Fibroblast of skin of left quadriceps (primary cell): ENCODE data around the gene EPHA1.
"Not testable (repeated sequence)": the region's sequence is repeated elsewhere in the genome, so short reads cannot be mapped to it uniquely, and the experiment has no call there.

Source experiments
- DNase-seq, 2 experiments: peaks; one replicate each; pipeline ENCODE4 v3.0.0-alpha.2; 2013; ENCODE audit warnings: low read depth in 2 of 2

The EPHA1 gene

DNA sequence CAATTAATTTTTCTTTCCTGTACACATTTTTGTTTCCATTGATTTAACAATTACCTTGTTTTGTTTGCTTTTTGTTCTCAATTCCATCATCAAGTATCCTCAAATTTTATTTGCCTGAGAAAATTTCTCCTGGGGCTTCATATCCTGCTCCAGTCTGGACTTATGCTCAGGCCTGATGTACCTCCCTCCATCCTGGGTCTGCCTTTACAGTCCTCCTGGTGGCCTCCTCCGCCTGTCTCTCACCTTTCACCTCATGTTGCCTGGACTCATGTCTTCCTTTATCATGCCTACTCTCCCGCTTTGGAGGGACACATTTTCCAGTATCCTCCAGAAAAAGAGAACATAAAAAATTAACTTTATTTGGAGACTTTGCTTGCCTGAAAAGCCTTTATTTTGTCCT, 22.5 kb upstream of the EPHA1 start:
- no peak for DNase-seq

DNA sequence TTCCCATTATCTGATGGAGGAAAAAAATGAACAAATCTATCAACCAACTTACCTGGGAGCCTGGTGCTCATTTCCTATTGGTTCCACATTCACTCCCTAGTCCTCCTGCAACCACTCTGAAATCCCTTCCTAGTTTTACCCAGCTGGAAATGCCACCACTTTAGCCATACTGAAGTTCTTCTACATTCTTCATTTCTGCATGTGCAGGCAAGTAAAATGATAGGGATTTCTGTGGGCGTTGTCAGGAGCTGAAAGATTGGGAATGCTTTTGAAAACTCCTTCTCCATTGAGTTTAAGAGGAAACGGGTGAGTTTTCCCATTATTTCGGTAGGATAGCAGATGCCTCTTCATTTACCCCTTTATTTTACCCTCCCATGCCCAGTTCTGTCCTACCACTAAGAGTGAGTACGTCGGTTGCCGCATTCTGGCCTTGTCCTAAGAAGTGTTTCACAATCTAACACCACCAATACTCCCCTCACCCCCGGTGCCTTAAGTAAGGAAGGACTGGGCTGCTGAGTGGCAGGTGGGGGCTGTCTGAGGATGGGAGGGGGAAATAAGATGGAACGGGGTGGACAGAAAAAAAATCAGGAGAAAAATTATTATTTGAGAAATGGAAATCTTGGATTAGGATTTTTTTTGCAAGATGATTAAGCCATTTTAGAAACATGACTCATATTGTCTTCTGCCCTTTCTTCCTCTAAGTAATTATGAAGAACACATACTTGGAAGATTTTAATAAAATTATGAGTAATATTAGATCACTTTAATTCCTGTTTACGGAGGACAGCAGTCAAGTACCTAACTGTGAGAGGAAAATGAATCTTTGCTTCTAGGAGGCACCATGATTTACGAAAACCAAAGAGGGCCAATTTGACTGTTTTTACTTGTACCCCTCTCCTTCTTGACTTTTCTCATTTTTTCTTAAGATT, 21.4 kb upstream of the EPHA1 start:
- DNase-seq: no peak

DNA sequence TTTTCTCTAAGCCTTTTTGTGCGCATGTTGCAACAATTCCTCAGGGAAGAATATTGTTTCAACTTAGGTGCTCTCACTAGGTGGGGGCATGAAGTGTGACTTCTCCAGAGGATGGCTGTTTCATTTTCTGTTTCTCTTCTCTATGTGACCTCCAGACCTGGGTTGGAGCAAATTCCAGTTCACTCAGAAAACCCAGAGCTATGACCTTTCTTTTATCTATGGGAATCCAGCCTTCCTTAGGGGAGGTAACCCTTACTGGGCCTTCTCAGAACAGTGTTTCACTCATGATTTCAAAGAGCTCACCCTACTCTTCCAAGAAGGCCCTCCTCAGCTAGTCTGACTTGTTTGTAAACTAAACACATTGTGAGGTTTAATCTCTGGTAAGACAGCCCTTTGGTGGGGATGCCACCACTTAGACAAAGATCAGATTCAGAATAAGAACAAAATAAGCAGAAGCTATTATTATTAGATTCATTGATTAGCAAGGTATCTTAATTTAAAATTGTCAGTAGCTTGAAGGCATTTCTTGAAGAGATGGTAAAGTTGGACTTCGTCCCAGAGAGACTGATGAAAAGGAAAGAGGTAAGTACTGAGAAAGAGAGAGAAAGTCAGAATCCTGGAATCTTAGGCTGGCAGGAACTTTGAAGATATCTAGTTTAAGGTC, 18.0 kb upstream of the EPHA1 start:
- no peak for DNase-seq

DNA sequence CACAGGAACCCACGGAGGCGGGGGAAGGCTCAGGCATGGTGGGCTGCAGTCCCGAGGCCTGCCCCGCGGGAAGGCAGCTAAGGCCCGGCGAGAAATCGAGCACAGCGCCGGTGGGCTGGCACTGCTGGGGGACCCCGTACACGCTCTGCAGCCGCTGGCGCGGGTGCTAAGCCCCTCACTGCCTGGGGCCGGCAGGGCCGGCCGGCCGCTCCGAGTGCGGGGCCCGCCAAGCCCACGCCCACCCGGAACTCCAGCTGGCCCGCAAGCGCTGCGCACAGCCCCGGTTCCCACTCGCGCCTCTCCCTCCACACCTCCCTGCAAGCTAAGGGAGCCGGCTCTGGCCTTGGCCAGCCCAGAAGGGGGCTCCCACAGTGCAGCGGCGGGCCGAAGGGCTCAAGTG, 15.8 kb upstream of the EPHA1 start:
- DNase-seq: not testable (repeated sequence)

DNA sequence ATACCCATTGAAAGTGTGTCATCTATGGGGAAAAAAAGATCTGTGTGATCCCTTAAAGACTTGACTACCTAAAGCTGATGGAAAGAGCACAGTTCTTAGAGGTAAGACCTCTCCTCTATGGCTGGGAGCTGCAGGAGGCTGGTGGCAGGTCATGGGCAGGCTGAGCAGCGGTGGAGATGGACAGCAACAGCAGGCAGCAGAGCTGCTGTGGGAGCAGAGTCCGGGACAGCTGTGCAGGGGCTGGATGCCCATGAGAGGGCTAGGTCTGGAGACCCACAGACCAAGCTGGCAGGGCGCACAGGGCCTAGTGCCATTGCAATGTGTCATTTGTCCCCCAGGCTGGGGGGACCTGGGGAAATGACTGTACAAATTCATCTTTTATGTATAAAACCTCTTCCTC, 13.4 kb upstream of the EPHA1 start:
- no peak for DNase-seq

DNA sequence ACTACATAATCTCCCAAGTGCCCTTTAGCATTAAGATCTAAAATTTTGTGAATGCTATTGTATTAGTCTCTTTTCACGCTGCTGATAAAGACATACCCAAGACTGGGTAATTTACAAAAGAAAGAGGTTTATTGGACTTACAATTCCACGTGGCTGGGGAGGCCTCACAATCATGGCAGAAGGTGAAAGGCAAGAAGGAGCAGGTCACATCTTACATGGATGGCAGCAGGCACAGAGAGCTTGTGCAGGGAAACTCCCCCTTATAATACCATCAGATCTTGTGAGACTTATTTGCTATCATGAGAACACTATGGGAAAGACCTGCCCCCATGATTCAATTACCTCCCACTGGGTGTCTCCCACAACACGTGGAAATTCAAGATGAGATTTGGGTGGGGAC, 12.0 kb upstream of the EPHA1 start:
- not testable (repeated sequence) for DNase-seq

DNA sequence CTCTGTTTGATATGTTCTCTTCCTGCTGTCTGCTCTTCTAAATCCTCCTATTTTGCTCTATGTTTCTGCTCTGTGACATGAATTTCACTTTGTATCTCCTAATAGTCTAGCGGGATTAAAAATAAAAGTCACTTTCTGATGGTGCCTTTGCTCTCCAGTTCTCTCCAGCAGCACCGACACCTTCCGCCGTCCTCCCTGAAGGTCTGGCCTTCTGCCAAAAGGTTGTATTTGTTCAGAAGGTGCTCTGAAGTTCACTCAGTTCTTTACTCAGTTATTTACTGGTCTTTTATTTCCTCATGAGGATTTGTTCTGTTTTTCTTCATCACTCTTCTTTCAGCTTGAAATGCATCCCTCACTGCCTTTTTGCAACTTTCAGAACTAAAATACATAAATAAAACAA, 11.2 kb upstream of the EPHA1 start:
- no peak for DNase-seq

DNA sequence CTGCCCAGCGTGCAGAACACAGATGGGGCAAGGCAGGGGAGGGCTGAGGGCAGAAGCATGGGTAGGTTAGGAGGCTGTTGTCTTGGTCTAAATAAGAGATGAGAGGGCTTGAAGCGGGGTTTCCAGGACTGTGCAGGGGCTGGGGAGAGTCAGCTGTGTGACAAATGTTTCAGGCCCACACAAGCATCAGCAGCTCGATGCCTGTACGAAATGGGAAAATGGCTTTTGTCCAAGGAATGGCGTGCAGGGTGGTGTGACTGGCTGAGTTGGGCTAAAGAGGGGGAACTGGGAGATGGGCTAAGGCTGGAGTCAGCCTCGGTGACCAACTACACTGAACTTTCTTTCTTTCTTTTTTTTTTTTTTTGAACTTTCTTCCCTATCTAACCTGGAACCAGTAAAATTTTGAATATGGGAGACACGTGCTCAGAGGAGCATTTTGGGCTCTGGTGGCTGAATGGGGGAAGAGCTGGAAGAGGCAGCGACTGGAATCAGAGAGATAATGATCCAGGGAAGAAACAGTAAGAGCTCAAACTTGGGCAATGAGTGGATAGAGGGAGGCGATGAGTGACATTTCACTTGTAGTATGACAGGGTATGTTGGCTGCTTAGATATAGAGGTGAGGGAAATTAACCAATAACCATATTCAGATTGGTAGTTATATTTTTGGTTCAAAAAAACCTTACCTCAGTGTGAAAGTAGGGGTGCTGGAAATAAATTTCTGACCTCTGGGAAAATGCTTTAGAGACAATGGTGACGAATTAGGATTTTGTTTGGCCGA, 10.2 kb upstream of the EPHA1 start:
- DNase-seq: no peak

DNA sequence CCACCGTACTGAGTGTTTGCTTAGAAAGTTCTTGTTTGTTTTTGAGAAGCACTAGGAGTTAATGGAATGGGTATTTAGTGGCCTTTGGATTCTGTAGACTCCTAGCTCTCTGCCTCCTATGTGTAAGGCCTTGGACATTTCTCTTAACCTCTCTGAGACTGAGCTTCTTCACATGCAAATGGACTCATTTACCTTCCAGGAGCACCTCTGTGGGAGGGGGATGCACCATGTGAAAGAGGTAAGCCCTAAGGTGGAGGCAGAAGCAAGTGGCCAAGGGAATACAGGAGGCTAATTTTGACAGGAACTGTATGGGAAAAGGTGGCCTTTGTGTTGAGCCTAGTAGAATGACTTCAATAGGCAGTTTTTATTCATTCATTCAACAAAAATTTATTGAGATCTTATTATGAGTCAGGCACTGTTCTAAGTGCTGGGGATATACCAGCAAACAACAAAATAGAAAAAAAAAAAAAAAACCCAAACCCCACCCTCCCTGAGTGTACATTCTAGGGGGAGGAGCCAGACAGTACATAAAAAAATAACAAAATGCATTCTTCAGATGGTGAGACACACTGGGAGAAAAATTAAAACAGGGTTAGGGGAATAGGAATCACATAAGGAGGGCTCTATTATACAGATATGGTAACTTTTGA, 9.2 kb upstream of the EPHA1 start:
- DNase-seq: no peak

DNA sequence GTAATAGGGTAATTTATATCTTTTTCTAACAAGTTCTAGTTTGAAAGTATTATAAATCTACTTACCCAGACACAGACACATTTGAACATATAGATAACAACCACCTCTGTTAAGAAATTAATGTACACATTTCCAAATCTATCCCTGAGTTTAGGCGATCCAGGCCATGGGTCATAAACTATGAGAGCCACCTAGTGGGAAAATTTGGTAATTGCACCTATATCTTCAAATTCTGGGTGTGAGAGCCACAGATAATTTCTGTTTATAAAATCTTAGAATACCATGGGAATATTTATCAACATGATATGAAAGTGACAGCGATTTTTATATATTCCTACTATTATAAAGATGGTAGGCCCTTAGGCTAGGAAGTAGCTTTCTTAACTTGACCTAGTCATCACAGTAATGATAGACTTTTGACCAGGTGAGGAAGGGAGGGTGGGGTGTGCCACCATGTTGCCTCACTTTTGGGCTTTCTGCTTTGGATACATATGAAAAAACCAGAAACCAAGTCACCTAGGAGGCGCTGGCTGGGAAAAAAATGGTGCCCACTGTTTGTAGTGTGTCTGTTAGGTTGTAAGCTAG, 8.0 kb upstream of the EPHA1 start:
- DNase-seq: no peak

DNA sequence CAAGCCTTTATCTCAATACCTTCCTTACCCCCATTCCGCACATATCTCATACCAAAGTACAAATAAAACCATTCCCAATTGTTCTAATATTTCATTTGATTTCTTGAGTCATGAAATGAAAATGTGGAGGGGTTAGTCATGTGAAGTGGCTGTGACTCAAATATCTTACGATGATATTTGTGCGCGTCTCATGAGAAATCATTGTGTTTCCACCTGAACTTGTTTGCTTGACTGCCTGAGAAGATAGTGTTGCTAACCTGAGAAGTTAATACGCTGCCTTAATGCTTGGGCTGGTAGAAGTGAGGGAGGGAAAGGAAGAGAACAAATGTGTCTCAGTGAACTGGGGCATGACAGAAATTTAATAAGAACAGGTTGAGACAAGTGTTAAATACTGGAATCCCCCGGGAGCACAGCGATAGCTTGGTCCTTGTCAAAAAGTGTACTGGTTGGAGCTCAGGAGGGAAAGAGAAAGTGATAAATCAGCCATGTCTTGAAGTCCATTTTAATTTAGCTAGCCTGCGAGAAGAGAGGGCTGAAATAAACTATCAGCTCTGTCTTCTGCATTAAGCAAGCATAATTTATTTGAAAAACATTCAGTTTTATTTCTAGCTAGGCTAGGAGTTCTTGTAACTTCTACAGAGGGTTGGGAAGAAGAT, 7.2 kb upstream of the EPHA1 start:
- DNase-seq: no peak

DNA sequence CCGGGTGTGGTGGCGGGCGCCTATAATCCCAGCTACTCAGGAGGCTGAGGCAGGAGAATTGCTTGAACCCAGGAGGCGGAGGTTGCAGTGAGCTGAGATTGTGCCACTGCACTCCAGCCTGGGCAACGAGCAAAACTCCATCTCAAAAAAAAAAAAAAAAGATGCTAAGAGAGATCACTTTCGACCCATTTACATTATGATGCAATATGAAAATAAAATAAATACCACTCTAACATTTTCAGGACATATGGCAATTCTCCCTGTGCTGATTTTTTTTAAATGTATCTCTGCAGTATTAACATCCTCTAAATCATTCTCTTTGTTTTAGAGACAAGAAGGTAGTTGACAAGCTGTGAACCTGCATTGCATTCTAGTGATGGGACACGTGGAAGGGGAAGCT, 6.6 kb upstream of the EPHA1 start:
- DNase-seq: not testable (repeated sequence)

DNA sequence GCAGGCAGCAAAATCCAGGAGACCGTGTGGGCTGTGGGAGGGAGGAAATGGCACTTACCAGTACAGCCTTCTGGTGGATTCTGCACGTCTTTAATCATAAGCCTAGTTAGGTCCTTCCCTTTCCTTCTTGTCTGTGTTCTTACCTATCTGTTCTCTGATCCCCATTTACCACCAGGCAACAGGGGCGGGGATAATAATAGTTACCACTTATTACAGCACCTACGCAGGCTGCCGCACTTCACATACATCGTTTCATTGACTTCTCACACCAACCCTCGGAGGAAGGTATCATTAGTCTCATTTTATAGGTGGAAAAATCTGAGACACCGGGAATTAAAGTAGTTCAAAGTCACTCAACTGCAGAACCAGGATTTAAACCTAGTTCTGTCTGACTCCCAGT, 4.5 kb upstream of the EPHA1 start:
- no peak for DNase-seq

DNA sequence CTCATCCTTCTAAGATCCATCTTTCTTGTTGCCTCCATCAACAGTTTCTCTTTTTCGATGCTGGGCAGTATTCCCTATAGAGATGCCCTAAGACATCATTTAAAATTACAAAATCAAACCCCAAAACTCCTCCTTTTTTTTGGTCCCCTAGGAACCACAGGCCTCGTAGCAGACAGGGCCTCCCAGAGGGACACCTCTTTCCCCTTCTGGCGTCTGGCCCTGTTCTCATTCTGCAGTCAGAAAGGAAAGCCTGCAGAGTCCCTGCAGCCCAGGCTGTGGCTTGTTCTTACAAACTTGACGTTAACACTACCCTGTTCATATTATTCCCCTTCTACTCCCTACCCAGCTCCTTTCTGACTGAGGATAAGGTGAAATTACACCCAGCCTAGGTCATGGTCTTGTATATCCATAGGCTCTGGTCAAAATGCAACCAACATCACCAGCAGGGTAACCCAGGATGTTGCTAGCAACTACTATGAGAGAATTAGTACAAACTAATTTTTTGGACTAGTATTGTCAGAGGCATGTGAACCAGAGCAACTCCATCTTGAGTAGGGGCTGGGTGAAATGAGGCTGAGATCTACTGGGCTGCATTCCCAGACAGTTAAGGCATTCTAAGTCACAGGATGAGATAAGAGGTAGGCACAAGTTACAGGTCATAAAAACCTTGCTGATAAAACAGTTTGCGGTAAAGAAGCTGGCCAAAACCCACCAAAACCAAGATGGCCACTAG, 3.5 kb upstream of the EPHA1 start:
- no peak for DNase-seq

DNA sequence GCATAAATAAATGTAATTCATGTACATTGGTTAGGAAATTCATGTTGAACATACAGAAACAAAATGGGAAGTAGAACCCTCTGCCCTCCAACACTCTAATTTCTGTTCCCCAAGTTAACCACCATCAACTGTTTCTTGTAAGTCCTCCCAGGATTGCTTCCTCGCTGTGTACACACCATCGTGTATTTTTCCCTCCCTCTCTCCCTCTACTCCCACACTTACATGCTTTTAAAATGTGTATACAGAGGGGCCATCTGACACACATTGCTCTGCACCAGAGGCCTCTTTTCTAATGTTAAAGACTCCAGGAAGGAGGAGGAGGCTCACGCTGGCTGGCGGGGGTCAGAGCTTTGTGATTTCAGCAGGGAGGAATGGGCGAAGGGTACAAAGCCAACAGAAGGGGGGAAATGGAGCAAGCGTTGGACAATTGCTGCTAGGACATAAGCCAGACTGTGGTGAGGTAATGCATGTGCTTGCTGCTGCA, 1.9 kb upstream of the EPHA1 start:
- DNase-seq: peak in 1 of 2 experiments; percentile 41

DNA sequence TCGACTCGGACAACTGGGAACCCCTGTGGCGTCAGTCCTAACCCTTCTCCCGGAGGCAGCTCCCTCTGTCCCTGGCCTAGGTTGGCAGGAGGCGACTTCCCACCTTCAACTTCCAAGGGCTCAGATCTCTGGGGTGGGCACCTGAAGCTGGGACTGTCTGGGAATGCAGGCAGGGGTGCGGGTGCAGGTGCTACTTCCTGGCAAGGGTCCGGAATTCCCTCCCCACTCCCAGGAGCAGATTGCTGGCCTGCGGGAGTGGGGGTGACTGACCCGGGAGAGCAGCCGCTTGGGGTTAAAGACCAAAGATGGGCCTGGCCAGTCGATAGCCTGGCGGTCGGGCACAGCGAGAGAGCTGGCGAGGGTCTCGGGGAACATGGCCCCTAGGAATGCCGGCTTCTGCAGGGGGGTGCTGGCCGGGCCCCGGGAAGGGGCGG, 387 bp downstream of the EPHA1 start:
- no peak for DNase-seq

DNA sequence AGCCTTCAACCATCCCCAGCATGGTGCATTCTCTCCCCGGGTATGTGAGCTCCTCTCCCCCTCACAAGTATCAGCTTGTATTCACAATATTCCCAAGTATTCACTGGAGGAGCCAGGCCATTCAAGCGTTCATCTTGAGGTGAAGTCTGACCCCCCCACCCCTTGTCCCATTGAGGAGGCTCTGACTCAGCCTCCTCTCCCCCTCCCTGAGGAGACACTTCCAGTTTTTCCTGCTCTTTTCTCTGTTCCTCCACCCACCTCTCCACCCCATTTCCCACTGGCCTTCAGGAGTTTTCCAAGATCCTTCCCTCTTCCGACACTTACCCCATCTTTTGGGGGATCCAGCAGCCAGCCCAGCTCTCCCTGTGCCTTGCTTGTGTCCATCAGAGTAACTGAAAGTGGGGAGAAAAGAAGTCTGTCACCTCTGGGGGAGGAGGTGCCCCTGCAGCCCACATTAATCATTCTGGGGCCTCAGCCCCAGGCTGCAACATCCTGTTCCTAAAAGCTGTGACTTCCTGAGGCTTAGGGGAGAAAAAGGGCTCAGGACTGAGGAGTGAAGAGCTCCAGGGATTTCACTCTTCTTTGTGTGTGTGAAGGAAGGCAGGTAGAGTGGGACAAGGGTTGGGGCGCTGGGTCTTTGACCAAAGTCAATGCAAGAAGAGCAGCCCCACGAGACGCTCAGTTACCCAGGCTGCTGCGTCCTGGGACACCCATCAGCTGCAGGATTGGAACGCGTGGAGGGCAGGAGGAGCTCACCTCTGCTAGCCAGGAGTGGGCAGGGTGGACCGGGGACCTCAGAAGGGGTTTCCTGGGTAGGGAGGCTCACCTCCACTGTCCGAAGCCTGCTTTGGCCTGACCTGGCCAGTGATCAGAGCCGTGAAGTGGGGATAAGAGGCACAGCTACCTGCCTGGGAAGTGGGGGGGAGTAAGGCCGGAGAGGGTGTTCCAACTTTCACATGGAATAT, 1.1 kb downstream of the EPHA1 start:
- DNase-seq: no peak

DNA sequence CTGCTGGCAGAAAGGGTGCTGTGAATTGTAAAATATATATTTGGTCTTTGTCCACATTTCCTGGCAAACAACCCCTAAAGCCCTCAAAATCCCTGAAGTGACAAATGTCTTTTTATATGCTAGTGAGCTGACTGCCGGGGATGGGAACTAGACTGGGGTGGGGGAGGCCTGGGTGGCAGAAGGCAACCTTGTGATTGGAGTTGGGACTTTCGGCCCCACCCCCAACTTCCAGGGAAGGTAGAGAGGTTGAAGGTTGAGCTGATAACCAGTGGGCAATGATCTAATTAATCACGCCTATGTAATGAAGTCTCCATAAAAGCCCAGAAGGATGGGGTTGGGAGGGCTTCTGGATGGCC, 2.7 kb downstream of the EPHA1 start:
- no peak for DNase-seq
